ENCODE data around the gene ELK4.

GRCh38 chr1:205582046-205582445, 49.8 kb downstream of the ELK4 start:
- no peak for TF ChIP-seq RAD21 (IDR thresholded peaks at IDR 0.05; ENCODE audit: low read length)
- TF ChIP-seq, protein P1, sequence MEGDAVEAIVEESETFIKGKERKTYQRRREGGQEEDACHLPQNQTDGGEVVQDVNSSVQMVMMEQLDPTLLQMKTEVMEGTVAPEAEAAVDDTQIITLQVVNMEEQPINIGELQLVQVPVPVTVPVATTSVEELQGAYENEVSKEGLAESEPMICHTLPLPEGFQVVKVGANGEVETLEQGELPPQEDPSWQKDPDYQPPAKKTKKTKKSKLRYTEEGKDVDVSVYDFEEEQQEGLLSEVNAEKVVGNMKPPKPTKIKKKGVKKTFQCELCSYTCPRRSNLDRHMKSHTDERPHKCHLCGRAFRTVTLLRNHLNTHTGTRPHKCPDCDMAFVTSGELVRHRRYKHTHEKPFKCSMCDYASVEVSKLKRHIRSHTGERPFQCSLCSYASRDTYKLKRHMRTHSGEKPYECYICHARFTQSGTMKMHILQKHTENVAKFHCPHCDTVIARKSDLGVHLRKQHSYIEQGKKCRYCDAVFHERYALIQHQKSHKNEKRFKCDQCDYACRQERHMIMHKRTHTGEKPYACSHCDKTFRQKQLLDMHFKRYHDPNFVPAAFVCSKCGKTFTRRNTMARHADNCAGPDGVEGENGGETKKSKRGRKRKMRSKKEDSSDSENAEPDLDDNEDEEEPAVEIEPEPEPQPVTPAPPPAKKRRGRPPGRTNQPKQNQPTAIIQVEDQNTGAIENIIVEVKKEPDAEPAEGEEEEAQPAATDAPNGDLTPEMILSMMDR (conservative IDR thresholded peaks at IDR 0.05; ENCODE audit: low read depth, low read length) = no peak
- TF ChIP-seq POLR2A (IDR thresholded peaks at IDR 0.05; ENCODE audit: low read depth, low read length) = no peak
- no peak for TF ChIP-seq MXI1 (IDR thresholded peaks at IDR 0.05; ENCODE audit: borderline replicate concordance, low read depth, low read length)
- no peak for TF ChIP-seq ELK1 (IDR thresholded peaks at IDR 0.05; ENCODE audit: borderline replicate concordance, low read depth, low read length)
- TF ChIP-seq, protein P2, sequence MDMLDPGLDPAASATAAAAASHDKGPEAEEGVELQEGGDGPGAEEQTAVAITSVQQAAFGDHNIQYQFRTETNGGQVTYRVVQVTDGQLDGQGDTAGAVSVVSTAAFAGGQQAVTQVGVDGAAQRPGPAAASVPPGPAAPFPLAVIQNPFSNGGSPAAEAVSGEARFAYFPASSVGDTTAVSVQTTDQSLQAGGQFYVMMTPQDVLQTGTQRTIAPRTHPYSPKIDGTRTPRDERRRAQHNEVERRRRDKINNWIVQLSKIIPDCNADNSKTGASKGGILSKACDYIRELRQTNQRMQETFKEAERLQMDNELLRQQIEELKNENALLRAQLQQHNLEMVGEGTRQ (IDR thresholded peaks at IDR 0.05; ENCODE audit: low read depth, low read length) = no peak
- no peak for TF ChIP-seq MAFK (IDR thresholded peaks at IDR 0.05; ENCODE audit: low read depth, low read length)
